Glomerular endothelial cell (primary cell): ENCODE data around the gene LRRN3. TPM values are rescaled to one million over a fixed set of nuclear protein-coding genes. Genes with fewer than 3 reads are reported as not detected.
A peak's percentile ranks its signal among the peaks of the same experiment; 100 is the strongest.
"Not testable (repeated sequence)": the region's sequence is repeated elsewhere in the genome, so short reads cannot be mapped to it uniquely, and the experiment has no call there.

ENCODE experiments used
- DNase-seq: peaks from one replicate; pipeline ENCODE4 v3.0.0-alpha.2; 2011; ENCODE audit warnings: low read depth, low spot score; ENCODE audit errors: extremely low read depth
- total RNA-seq: library from RNA; depleted of rRNA; stranded (reverse); fragments of >200 nt; gene quantifications from 2 replicates; pipeline ENCODE4 v1.2.3, GENCODE V29; 2015

LRRN3 gene
- 0.05 and 0.76 TPM in 2 replicates for total RNA-seq

DNA sequence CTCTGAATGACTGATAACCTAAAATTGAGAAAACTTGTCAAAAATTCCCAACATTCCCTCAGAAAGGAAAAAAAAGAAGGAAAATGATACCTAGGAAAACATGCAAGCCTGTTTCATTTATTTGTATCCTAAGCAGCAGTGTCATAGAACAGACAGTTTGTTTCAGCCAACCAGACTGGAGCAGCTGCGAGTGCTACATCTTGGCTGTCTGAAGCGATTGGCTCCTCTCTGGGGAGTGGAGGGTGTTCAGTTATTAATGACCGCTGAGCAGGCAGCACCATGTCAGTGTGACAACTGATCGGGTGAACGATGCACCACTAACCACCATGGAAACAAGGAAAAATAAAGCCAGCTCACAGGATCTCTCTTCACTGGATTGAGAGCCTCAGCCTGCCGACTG is at the start of gene LRRN3:
LRRN3 (plus strand) TSS at position 282 of the 400 bp plus-strand sequence. CDS start 31,646 bp downstream, outside the sequence.
- no peak for DNase-seq

DNA sequence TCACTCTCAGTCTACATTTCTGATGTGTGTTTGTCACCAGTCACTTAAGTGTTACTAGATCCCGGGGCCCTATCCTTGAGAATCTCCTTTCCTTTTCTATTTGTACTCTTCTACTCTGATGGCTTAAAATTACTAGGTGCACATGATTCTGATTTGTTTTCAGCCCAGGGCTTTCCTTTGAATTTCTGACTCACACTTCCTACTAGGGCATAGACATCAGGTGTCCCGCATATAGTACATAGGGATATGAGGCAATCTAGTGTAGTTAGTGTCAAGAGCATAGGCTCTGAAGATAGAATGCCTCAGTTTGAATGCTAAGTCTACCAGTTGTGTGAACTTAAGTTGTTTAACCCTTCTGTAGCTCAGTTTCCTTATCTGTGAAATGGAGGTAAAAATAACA is 49.4 kb upstream of the LRRN3 start:
- peak; percentile 14 for DNase-seq

DNA sequence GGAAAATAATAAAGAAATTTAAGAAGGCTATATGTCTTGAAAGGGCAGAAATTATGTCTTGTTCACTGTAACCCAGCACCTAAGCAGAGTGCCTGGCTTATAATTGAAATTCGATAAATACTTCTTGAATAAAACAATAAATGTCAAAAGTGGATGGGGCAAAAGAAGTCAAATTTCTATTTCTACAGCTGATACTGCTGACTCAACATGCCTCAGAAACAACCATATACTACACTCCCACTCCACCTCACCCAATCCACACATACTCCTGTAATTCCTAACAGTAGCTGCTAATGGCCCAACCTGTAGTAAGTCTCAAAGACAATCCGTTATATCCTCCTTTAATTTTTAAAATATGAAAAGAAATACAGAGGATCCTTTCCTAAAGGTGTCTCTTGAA is 48.1 kb upstream of the LRRN3 start:
- DNase-seq, result no peak

DNA sequence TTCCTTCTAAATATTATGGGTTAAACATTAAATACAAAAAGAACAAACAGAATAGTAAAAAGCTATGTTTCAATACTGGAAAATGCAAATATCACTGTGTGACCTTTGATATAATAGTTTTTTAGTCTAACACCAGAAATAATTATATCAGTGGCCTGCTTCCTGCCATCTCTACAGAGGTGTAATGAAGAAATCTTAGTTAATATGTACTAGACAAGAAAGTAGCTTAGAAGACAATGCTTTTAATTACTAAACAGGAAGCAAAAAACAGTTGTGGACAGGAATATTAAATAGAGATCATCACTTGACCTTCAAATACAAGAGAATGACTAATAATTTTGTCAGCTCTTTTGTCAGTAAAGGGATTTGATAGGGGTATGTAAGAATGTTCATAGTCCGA is 47.4 kb upstream of the LRRN3 start:
- DNase-seq, result no peak

DNA sequence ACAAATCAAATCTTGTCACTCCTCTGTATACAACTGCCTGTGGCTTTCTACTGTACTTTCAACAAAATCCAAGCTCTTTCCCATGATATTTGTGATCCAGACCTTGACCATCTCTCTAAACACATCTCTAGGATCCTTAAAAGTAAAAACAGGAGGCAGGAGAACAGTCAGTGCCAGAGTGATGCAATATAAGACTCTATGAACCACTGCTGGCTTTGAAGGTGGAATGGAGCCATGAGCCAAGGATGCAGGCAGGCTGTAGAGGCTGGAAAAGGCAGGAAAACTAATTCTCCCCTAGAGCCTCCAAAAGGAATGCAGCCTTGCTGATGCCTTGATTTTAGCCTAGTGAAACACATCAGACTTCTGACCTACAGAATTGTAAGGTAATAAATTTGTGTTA is 45.5 kb upstream of the LRRN3 start:
- no peak for DNase-seq

DNA sequence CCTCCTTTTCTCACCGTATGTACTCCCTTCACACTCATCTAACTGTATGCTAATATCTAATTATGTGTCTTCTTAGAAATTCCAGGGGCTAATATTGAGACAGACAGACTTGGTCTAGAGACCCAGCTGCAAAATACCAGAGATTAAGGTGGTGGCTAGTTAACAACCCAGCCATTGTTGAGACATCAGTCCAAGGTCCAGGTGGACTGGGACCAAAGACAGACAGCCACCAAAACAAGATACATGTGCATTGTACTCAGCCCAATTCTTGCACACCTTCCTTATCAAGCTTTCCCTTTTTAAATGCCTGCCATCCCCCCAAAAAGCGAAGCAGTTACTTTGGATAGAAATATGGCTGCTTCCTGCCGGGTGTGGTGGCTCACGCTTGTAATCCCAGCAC is 43.3 kb upstream of the LRRN3 start:
- DNase-seq, result no peak

DNA sequence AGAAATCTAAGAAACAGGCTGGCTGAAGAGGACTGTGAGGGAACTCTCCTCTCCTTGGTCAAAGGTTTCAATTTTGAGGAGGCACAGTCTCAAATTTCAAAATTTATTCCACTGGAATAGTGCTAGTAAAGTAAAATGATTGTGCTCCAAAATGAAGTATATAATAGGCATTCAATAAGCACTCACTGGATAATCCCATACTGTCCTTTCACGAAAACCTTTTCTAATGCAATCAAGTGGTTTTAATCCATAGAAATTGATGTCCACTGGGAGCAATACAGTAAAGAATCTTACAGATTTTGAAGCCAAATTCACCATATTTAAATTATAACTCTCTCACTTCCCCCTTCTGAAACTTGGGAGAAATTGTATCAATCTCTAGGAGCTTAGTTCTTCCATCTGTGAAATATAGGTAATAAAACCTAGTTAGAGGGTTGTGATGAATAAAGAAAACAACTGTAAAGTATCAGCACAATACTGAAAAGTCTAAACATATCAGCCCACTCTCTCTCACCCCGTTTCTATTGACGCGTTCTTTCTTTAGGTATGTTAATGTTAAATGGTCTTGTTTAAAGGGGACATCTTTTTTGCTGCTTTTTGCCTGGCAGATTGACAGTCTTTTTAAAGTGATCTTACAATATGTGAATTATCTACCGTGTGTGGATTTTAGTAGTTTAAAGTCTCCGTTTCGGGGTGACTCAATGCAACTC is 40.8 kb upstream of the LRRN3 start:
- DNase-seq, result no peak

DNA sequence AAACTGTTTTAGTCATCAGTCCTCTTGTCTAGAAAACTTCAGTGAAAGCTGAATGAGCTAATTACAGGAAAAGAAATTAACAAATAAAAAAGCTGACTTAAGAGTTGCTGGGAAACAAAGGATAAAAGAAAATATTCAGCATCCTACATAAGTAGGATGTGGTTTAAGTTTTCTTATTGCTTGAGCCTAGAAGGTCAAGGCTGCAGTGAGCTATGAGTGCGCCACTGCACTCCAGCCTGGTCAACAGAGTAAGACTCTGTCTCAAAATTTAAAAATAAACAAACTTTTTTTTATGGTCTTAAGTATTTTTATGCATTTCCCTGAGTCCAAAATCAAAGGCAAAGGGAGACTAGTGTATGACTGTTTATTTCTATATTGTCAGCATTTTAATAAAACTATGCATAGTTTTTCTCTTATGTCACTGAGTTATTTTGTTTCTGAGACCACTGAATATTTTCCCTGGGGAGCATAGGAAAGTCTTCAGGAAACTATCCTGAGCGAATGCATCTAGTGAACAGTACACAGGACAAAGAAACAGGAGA is 40.0 kb upstream of the LRRN3 start:
- no peak for DNase-seq

DNA sequence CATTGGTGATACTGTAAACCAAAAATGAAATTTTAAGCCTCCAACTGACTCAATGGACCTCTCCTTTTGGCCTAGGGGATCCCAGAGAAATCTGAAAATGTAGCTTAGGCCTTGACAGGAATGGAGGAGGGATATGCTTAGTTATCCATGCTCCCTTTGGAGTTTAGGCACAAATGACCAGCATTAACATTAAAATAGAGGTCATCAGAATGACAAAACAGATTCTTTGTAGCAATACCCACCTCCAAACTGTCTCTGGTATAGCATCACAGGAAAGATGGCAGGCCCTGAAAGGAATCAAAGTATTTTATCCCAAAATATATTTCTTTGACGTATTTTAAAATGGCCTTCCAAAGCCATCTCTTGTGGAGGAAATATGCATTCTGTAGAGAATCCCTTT is 39.1 kb upstream of the LRRN3 start:
- no peak for DNase-seq

DNA sequence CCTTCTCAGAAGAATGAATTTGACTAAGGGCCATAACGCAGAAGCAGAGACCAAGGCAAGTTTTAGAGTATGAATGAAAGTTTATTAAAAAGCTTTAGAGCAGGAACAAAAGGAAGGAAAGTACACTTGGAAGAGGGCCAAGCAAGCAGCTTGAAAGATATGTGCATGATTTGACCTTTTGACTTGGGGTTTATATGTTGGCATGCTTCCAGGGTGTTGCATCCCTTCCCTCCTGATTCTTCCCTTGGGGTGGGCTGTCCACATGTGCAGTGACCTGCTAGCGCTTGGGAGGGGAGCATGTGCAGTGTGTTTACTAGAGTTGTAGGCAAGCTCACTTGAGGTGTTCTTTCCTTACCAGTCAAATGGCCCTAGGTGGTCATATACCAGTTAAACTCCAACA is 37.9 kb upstream of the LRRN3 start:
- no peak for DNase-seq

DNA sequence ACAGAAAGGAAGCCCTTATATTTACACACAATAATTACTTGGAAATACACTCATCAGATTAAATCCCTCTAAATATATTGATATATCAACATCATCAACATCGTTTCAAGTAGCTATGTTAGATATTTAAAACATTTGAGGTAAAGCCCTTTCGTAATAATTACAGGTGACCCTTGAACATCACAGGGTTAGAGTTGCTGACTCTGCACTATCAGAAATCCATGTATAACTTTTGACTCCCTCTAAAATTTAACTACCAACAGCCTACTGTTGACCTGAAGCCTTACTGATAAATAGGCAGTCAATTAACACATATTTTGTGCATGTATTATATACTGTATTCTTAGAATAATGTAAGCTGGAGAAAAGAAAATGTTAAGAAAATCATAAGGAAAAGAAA is 34.6 kb upstream of the LRRN3 start:
- DNase-seq, result no peak

DNA sequence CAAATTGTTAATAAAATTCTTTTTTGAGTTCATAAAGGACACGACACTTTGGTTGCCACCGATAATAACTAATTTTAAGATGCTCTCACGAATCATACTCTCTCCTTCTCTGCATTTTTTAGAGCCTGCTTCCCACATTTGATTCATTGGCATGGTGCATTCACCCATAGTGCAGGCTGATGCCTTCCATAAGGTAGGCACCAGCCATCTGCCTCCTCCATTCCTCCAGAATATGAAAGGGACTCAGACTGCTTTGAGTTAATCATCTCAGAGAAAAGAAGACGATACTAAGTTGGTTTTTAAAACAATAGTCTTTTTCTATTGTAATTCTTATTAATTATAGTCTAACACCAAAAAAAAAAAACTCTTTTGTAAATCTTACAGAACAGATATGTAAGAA is 33.9 kb upstream of the LRRN3 start:
- DNase-seq, result no peak

DNA sequence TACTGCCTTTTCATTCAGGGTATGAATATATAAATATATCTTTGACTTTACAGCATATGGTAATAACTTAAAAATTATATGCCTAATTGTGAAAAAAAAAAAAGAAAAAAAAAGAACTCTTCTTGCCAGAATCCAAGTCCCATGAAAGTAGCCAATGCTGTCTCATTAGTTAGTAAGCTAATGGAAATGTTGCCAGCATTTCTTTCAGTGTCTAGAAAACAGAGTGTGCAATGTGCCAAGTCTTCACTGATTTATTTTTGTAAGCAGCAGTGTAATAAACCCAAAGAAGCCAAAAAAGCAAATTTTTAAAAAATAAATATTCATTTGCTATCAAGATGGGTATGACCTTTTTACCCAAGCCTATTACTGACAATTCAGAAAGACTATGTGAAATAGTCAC is 31.1 kb upstream of the LRRN3 start:
- DNase-seq, result no peak

DNA sequence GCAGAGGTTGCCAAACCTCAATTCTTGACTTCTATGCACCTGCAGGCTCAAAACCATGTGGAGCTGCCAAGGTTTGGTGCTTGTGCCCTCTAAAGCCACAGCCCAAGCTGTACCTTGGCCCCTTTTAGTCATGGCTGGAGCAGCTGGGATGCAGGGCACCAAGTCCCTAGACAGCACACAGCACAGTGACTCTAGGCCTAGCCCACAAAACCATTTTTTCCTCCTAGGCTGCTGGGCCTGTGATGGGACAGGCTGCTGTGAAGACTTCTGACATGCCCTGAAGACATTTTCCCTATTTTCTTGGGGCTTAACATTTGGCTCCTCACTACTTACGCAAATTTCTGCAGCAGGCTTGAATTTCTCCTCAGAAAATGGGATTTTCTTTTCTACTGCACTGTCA is 27.8 kb upstream of the LRRN3 start:
- no peak for DNase-seq

DNA sequence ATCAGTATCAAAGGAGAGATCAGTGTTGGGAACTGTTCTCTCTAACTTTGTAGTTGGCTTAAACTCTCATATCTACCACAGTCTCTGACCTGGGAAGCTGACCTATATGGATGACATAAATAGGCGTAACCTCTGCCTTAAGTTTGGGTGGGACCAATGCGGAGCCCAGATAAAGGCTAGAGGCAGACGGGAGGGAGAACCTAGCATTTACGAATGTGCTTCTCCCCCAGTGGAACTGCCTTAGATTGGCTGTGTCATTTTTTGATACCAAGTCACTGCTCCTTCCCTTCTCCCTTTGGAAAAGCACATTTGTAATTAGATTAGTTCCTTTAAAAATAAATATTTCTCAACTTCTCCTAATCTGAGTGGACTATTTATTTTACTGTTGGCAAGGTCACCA is 23.7 kb upstream of the LRRN3 start:
- DNase-seq, result no peak

DNA sequence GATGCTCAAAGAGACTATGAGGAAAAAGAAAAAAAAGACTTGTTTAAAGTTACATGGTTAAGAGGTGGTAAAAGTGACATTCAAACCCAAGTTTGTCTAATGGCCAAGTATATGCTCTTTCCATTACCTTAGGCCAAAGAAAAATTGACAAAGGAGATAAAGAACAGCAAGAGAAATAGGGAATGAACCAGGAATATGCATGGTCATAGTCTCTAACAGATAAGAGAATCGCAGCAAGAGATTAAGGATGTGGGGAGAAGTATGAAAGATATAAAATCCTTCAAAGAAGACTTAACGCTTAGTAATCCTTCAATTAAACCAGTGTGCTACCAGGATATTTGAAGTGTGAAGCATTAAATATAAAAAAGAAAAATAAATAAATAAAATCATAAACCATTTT is 23.2 kb upstream of the LRRN3 start:
- DNase-seq, result no peak

DNA sequence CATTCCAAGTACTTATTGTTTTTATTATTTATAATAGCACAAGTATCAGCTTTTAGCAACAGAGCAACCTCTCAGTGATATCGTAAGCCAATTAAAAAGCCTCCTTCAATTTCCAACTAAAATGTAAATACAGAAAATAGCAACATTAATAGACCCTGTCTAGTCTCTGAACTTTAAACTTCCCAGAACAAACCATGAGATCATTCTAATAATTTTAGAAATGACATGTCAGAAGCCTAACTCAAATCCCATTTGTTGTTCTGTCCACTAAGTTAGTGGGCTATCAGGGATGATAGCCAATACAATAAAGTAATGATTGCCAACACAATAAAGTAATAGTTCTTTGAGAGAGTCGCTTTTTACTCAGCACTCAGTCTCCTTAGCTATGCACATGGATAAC is 22.3 kb upstream of the LRRN3 start:
- DNase-seq, result no peak

DNA sequence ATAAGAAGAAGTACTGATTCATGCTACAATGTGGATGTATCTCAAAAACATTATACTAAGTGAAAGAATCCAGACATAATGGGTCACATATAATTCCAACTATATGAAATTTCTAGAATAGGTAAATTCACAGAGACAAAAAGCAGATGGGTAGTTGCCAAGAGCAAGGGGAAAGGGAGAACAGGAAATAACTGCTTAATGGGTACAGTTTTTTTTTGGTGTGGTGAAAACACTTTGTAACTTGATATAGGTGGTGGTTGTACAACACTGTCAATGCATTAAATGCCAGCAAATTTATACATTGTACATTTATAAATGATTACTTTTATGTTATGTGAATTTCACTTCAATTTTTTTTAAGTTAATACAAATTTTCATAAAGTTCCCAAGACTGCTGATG is 19.4 kb upstream of the LRRN3 start:
- DNase-seq, result no peak

DNA sequence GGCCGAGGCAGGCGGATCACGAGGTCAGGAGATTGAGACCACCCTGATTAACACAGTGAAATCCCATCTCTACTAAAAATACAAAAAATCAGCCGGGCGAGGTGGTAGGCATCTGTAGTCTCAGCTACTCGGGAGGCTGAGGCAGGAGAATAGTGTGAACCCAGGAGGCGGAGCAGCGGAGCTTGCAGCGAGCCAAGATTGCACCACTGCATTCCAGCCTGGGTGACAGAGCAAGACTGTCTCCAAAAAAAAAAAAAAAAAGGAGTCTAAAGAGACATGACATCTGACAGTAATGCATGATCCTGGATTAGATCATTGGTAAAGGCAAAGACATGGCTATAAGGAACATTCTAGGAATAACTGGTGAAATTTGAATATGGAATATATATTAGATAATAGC is 18.3 kb upstream of the LRRN3 start:
- not testable (repeated sequence) for DNase-seq

DNA sequence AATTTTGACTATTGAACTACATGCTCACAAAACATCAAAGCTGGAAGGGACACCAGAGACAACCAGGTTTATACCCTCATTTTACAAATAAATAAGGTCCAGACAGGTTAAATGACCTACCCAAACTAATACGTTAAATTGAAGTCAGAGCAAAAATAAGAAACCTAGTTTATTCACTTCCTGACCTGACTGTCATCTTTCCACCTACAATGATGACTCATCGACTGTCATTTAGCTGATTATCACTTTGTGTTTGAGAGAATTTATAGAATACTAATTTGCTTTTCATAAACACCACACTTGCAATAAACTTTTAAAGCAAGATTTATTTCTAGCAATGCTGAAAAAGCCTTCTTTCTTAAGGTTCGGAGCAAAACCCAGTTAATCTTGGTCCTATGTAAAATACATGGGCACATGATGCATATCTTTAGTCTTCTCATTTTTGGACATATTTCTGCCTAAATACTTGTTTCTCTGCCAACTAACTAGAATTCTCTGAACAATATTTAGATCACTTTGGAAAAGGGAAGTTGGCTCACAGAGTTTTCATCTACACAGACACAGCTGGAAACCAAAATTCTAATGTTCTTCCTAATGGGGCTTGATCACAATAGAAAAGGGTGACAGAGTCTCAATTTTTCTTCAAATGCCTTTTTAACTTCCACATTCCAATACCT is 16.7 kb upstream of the LRRN3 start:
- DNase-seq, result no peak

DNA sequence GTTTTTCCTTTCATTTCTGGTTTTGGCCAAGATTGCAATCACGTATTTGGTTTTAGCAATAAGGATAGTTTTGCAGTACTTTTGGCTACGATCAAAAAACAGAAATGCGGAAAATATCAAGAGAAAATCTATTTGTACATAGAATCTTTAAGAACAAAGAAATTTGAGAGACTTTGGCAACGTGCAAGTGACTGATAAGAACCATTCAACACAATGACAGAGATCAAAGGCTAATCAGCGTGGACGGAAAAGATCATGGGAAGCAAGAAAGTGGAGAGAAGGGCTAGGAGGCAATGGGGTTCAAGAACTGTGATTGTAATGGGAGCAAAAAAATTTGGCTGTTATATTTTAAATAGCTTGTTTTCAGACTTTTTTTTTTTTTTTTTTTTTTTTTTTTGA is 16.2 kb upstream of the LRRN3 start:
- no peak for DNase-seq

DNA sequence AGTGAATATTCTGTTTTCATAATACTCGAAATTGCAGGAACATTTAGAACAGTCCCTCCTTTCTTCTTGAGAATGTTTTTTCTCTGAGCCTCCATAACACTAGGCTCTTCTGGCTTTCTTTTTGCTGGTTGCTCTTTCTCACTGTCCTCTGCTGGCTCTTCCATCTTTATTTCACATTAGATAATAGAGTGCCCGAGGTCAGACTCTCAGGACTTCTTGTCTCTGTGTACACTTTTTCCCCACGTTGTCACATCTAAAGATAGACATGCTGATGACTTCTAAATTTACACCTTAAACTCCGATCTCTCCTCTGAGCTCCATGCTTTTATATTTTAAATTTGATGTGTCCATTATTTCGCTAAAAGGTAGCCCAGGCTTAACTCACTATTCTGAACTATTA is 15.4 kb upstream of the LRRN3 start:
- no peak for DNase-seq
